ELF-1 (cell line): ENCODE measurements around the gene ETF1.

Experiments used
- DNase-seq: peaks from one replicate; pipeline ENCODE4 v3.0.0-alpha.2; 2016; ENCODE audit warnings: low read depth, low spot score

The ETF1 gene

GRCh38 chr5:138542956-138543729 is at the start of gene ETF1:
ETF1 (minus strand) TSS chr5:138543236; CDS start chr5:138542918, 318 bp downstream.
- DNase-seq = peak; percentile 100

- DNase-seq = no peak
These were observed 45.2 kb upstream of the ETF1 start for GRCh38 chr5:138588013-138588788.

GRCh38 chr5:138585157-138585556 is 42.1 kb upstream of the ETF1 start:
- DNase-seq = no peak

GRCh38 chr5:138583984-138584637 is 41.1 kb upstream of the ETF1 start:
- no peak for DNase-seq

- no peak for DNase-seq
These were observed 39.9 kb upstream of the ETF1 start for GRCh38 chr5:138582959-138583358.

- no peak for DNase-seq
These were observed 37.7 kb upstream of the ETF1 start for GRCh38 chr5:138580777-138581176.

- DNase-seq = no peak
These were observed 37.0 kb upstream of the ETF1 start for GRCh38 chr5:138580001-138580400.

- no peak for DNase-seq
These were observed 36.5 kb upstream of the ETF1 start for GRCh38 chr5:138579517-138579863.

GRCh38 chr5:138577452-138577851 is 34.4 kb upstream of the ETF1 start:
- DNase-seq = no peak

- DNase-seq = peak; percentile 99
These were observed 32.4 kb upstream of the ETF1 start, which contains the start of gene HSPA9 for GRCh38 chr5:138575194-138576015. HSPA9 (minus strand) TSS chr5:138575401; CDS start chr5:138575318, 83 bp downstream.

- no peak for DNase-seq
These were observed 31.7 kb upstream of the ETF1 start for GRCh38 chr5:138574744-138575193.

GRCh38 chr5:138573949-138574670 is 31.1 kb upstream of the ETF1 start:
- no peak for DNase-seq

- no peak for DNase-seq
These were observed 30.2 kb upstream of the ETF1 start for GRCh38 chr5:138573223-138573622.

- DNase-seq = no peak
These were observed 27.8 kb upstream of the ETF1 start for GRCh38 chr5:138570871-138571270.

GRCh38 chr5:138569782-138570181 is 26.7 kb upstream of the ETF1 start:
- DNase-seq = no peak

- DNase-seq = no peak
These were observed 25.2 kb upstream of the ETF1 start for GRCh38 chr5:138568061-138568824.

GRCh38 chr5:138566792-138567191 is 23.8 kb upstream of the ETF1 start:
- no peak for DNase-seq

GRCh38 chr5:138565100-138565821 is 22.2 kb upstream of the ETF1 start:
- DNase-seq = no peak

GRCh38 chr5:138564242-138564641 is 21.2 kb upstream of the ETF1 start:
- DNase-seq = no peak
